Measurements from ENCODE around the gene CFAP119.

Gene CFAP119

DNA sequence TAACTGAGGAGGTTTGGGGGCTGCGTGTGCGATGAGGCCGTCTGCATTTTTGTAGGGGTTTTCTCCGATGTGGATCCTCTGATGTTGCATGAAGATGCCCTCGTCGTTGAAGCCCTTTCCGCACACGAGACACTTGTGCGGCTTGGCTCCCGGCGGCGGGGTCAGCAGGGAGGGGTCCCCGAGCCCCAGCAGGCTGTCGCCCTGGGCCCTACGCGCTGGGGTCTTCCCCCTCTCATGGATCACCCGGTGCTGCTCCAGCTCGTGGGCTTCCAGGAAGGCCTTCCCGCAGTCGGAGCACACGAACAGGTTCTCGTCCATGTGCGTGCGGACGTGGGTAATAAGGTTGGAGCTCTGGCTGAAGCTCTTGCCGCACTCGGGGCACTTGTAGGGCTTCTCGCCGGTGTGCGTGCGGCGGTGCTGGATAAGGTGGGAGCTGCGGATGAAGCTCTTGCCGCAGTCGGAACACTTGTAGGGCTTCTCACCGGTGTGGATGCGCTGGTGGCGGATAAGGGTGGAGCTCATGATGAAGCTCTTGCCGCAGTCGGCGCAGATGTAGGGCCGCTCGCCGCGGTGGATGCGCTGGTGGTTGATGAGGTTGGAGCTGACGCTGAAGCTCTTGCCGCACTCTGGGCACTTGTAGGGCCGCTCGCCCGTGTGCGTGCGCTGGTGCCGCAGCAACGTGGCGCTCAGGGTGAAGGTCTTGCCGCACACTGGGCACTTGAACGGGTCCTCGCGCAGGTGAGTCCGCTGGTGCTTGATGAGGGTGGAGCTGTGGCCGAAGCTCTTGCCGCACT, 20.8 kb upstream of the CFAP119 start:
- DNase-seq (ENCODE audit: low read depth): no peak

GRCh38 chr16:30780549-30780948, 18.7 kb upstream of the CFAP119 start:
- no peak for DNase-seq (ENCODE audit: low read depth)

DNA sequence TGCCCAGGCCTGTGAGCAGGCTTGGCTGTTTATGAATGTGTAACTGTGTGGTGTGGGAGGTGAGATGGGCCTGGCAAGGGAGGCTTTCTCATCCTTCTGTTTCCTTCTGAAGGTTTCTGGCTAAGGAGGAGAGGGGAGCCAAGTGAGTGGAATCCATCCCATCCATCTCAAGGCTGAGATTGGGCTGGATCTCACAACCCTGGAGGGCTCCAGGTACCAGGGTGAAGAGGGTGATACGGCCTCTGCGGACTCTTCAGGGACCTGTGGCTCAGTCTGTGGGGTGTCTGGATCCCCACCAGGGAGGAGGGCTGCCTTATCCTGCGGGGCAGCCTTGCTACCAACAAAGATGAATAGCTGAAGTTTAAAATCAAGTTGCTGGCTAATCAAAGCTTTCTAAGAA, 18.2 kb upstream of the CFAP119 start:
- no peak for DNase-seq (ENCODE audit: low read depth)

DNA sequence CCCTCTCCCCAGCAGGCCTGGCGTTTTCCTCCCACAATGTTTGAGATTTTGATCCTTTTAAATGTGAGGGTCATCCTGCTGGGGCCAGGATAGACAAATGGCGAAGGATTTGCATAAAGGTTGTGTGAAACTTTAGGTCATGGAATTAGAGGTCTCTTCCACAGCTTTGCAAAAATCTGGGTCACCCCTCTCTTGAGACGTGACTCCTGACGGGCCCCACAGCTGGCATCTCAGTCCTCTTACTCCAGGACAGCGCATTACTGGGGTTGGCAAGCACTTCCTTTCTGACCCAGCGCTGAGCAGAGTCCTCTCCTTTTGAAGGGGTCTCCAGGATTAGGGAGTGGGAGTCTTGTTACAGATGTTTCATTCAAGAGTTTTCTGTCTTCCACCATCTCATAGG, 17.7 kb upstream of the CFAP119 start:
- no peak for DNase-seq (ENCODE audit: low read depth)

- no peak for DNase-seq (ENCODE audit: low read depth)
These were observed 16.8 kb upstream of the CFAP119 start for GRCh38 chr16:30778549-30779244.

DNA sequence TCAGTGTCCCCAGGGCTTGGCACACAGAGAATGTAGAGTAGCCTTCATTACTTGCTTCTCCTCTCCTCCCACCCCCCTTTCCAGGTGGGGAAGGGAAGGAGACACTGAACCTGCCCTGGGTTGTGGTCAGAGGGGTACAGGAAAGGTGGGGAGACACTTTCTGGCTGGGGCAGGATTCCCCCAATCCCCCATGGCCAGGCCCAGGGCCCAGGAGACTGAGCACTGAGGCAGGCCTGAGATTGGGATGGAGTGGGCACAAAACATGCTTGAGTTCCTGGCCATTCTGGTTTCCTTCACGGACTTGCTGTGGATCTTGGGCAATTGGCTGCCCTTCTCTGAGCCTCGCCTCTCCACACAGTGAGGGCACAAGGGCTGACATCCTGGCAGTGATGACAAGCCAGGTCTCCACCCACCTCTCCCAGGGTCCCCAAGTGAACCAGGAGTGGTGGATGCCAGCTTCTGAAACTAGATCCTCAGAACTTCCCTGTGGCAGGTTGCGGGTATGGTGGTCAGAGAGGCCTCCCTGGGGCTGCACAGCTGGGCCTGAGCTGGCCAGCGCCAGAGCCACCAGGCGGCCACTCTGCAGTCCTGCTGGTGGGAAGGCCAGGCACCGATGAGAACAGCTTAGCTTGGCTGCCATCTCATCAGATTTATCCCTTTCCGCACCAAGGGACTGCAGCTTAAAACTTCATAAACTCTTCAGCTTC, 15.9 kb upstream of the CFAP119 start:
- DNase-seq (ENCODE audit: low read depth): no peak

GRCh38 chr16:30775392-30776188, 13.7 kb upstream of the CFAP119 start:
- DNase-seq (ENCODE audit: low read depth): peak; percentile 76

- DNase-seq (ENCODE audit: low read depth): no peak
These were observed 13.2 kb upstream of the CFAP119 start for GRCh38 chr16:30775131-30775391.

GRCh38 chr16:30774367-30775130, 12.7 kb upstream of the CFAP119 start:
- no peak for DNase-seq (ENCODE audit: low read depth)

- no peak for DNase-seq (ENCODE audit: low read depth)
These were observed 12.0 kb upstream of the CFAP119 start for GRCh38 chr16:30773826-30774225.

DNA sequence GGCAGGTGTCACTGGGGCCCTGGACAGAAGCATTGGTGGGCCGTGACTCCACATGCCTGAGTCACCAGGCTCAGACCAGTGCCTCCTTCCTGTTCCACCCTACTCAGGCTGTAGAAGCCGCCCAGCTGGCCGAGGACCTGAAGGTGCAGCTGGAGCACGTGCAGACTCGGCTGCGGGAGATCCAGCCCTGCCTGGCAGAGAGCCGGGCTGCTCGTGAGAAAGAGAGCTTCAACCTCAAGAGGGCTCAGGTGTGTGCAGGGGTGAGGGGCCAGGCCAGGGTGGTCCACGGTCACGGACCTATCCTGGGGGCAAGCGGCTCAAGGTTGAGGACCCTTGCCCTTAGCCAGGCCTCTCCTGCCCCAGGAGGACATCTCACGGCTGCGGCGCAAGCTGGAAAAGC, 9.9 kb upstream of the CFAP119 start:
- no peak for DNase-seq (ENCODE audit: low read depth)

- no peak for DNase-seq (ENCODE audit: low read depth)
These were observed 7.7 kb upstream of the CFAP119 start for GRCh38 chr16:30769379-30770089.

DNA sequence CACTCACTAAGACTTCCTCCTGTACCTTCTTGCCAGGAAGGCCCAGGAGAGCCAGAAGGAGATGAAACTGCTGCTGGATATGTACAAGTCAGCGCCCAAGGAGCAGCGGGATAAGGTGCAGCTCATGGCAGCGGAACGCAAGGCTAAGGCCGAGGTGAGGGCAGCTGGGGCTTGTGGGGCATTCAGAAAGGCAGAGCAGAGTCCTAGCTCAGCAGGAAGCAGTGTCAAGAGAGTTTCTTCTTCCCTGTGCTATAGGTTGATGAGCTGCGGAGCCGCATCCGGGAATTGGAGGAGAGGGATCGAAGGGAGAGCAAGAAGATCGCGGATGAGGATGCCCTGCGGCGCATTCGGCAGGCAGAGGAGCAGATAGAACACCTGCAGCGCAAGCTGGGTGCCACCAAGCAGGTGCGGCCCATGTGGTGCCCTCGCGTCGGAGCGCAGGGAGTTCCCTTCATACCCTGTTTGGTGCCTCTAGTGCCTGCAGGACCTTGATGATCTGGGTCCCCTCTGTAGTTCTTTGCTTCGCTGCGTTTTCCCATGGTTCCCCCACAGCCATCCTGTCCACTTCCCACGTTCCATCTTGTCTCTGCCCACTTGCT, 6.8 kb upstream of the CFAP119 start:
- no peak for DNase-seq (ENCODE audit: low read depth)

GRCh38 chr16:30767767-30768465, 6.1 kb upstream of the CFAP119 start:
- DNase-seq (ENCODE audit: low read depth): no peak

- no peak for DNase-seq (ENCODE audit: low read depth)
These were observed 5.0 kb upstream of the CFAP119 start for GRCh38 chr16:30766933-30767284.

GRCh38 chr16:30766206-30766932, 4.5 kb upstream of the CFAP119 start:
- no peak for DNase-seq (ENCODE audit: low read depth)

GRCh38 chr16:30764816-30765465, 3.1 kb upstream of the CFAP119 start:
- DNase-seq (ENCODE audit: low read depth): no peak

- no peak for DNase-seq (ENCODE audit: low read depth)
These were observed 2.2 kb upstream of the CFAP119 start for GRCh38 chr16:30764086-30764485.

All from stromal cell of bone marrow (primary cell).